PC-3 (cell line): ENCODE results near the gene PPL.

Experiments used
- CTCF ChIP-seq: fragments of 300-600 bp; sonication (generic); conservative IDR thresholded peaks from 2 replicates; pipeline ENCODE4 v1.5.1; 2017; ENCODE audit warnings: antibody characterized with exemption, low read depth, mild to moderate bottlenecking, low read length
- EZH2 ChIP-seq: fragments of 300-600 bp; sonication (generic); IDR thresholded peaks from one replicate; pipeline ENCODE4 v1.6.1; 2017; ENCODE audit warnings: antibody characterized with exemption, mild to moderate bottlenecking, low read length; ENCODE audit not compliant: unreplicated experiment

DNA sequence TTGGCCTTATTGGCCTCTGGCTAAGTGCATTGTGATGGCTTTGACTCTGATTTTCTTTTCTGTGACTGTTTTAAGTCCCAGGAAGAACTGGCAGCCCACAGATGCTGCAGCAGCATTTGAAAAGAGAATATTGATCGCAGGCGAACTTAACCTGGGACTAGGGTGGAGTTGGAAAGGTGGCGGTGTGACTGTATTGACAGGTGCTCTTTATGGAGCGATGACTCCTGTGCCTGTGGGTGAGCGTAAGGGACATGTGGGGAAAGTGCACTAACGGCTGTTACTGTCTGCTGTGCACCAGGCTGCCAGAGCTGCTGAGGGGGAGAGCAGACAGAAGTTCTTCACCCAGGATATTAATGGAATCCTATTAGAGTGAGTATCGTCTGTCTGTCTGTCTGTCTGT is 68.4 kb downstream of the PPL start:
- no peak for TF ChIP-seq CTCF
- TF ChIP-seq EZH2 = no peak
